ENCODE measurements around the gene CSGALNACT2. TPM values are rescaled to one million over a fixed set of nuclear protein-coding genes. Genes with fewer than 3 reads are reported as not detected.

Gene CSGALNACT2
- total RNA-seq, 1 donor = 31.8 TPM

- Histone ChIP-seq H3K27me3 (ENCODE audit: insufficient read depth, low read length) (no peaks in the 10 kb centered on the region), H3K79me2 (ENCODE audit: insufficient read depth, low read length) (no peaks in the 10 kb centered on the region), H3K4me1 (ENCODE audit: insufficient read depth, low read length) (no peaks in the 10 kb centered on the region), H3K27ac (ENCODE audit: low read depth, low read length) (no peak overlapping the region), H3K36me3 (ENCODE audit: insufficient read depth, low read length) (no peaks in the 10 kb centered on the region), H4K20me1 (ENCODE audit: insufficient read depth, low read length) (no peaks in the 10 kb centered on the region), H3K9me3 (ENCODE audit: low read depth, low read length) (no peaks in the 10 kb centered on the region), H3K4me2 (ENCODE audit: insufficient read depth, low read length) (no peak overlapping the region), H3K4me3 (ENCODE audit: insufficient read depth, low read length) (no peak overlapping the region), H2AFZ (ENCODE audit: low read length) (no peak overlapping the region)
- TF ChIP-seq, protein P1, sequence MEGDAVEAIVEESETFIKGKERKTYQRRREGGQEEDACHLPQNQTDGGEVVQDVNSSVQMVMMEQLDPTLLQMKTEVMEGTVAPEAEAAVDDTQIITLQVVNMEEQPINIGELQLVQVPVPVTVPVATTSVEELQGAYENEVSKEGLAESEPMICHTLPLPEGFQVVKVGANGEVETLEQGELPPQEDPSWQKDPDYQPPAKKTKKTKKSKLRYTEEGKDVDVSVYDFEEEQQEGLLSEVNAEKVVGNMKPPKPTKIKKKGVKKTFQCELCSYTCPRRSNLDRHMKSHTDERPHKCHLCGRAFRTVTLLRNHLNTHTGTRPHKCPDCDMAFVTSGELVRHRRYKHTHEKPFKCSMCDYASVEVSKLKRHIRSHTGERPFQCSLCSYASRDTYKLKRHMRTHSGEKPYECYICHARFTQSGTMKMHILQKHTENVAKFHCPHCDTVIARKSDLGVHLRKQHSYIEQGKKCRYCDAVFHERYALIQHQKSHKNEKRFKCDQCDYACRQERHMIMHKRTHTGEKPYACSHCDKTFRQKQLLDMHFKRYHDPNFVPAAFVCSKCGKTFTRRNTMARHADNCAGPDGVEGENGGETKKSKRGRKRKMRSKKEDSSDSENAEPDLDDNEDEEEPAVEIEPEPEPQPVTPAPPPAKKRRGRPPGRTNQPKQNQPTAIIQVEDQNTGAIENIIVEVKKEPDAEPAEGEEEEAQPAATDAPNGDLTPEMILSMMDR (IDR thresholded peaks at IDR 0.05; ENCODE audit: extremely low read depth, low read depth, low read length) = no peak
- DNase-seq (ENCODE audit: insufficient read length, low spot score, missing footprints) = no peak
These were observed 24.8 kb upstream of the CSGALNACT2 start for GRCh38 chr10:43113201-43114087.

DNA sequence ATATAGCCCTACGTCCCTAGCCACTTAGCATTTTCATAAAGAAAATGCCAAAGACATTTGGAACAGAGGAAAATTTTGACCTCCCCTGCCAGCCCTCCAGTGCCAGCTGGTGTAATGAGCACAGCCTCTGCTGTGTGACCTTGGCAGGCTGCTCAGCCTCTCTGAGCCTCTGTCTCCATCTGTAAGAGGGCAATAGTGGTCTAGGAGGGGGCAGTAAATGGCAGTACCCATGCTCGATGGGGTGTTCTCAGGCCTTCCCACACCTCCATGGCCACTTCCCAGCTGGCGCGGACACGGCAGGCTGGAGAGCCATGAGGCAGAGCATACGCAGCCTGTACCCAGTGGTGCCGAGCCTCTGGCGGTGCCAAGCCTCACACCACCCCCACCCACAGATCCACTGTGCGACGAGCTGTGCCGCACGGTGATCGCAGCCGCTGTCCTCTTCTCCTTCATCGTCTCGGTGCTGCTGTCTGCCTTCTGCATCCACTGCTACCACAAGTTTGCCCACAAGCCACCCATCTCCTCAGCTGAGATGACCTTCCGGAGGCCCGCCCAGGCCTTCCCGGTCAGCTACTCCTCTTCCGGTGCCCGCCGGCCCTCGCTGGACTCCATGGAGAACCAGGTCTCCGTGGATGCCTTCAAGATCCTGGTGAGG is 24.0 kb upstream of the CSGALNACT2 start:
- no peaks in the 10 kb centered on the region for H4K20me1 ChIP-seq (ENCODE audit: insufficient read depth, low read length)
- H3K27me3 ChIP-seq (ENCODE audit: insufficient read depth, low read length) = no peaks in the 10 kb centered on the region
- no peaks in the 10 kb centered on the region for H3K4me1 ChIP-seq (ENCODE audit: insufficient read depth, low read length)
- H3K4me3 ChIP-seq (ENCODE audit: insufficient read depth, low read length) = no peak overlapping the region
- no peaks in the 10 kb centered on the region for H3K9me3 ChIP-seq (ENCODE audit: low read depth, low read length)
- no peaks in the 10 kb centered on the region for H3K36me3 ChIP-seq (ENCODE audit: insufficient read depth, low read length)
- DNase-seq (ENCODE audit: insufficient read length, low spot score, missing footprints) = no peak
- H2AFZ ChIP-seq (ENCODE audit: low read length) = no peak overlapping the region
- no peak overlapping the region for H3K27ac ChIP-seq (ENCODE audit: low read depth, low read length)
- no peak overlapping the region for H3K4me2 ChIP-seq (ENCODE audit: insufficient read depth, low read length)
- H3K79me2 ChIP-seq (ENCODE audit: insufficient read depth, low read length) = no peaks in the 10 kb centered on the region
- TF ChIP-seq, protein P1 (IDR thresholded peaks at IDR 0.05; ENCODE audit: extremely low read depth, low read depth, low read length) = no peak

GRCh38 chr10:43114743-43115611 is 23.3 kb upstream of the CSGALNACT2 start:
- Histone ChIP-seq H3K36me3 (ENCODE audit: insufficient read depth, low read length) (no peaks in the 10 kb centered on the region), H3K4me1 (ENCODE audit: insufficient read depth, low read length) (no peaks in the 10 kb centered on the region), H3K4me2 (ENCODE audit: insufficient read depth, low read length) (no peak overlapping the region), H3K79me2 (ENCODE audit: insufficient read depth, low read length) (no peaks in the 10 kb centered on the region), H3K27me3 (ENCODE audit: insufficient read depth, low read length) (no peaks in the 10 kb centered on the region), H3K4me3 (ENCODE audit: insufficient read depth, low read length) (no peak overlapping the region), H4K20me1 (ENCODE audit: insufficient read depth, low read length) (no peaks in the 10 kb centered on the region), H2AFZ (ENCODE audit: low read length) (no peak overlapping the region), H3K27ac (ENCODE audit: low read depth, low read length) (no peak overlapping the region), H3K9me3 (ENCODE audit: low read depth, low read length) (no peaks in the 10 kb centered on the region)
- TF ChIP-seq, protein P1 (IDR thresholded peaks at IDR 0.05; ENCODE audit: extremely low read depth, low read depth, low read length) = no peak
- DNase-seq (ENCODE audit: insufficient read length, low spot score, missing footprints) = no peak
